Stimulated activated CD4-positive, alpha-beta T cell treated with anti-CD3 and anti-CD28 coated beads, Interleukin-4, amount 100 ng/mL, for 48 hours (primary cell): ENCODE data around the gene L3HYPDH.
A peak's percentile ranks its signal among the peaks of the same experiment; 100 is the strongest.

Source experiments
- DNase-seq, 2 donors: peaks; one replicate each; pipeline ENCODE4 v3.0.0-alpha.2; 2020; ENCODE audit warnings: low read depth in 2 of 2

Gene L3HYPDH

DNA sequence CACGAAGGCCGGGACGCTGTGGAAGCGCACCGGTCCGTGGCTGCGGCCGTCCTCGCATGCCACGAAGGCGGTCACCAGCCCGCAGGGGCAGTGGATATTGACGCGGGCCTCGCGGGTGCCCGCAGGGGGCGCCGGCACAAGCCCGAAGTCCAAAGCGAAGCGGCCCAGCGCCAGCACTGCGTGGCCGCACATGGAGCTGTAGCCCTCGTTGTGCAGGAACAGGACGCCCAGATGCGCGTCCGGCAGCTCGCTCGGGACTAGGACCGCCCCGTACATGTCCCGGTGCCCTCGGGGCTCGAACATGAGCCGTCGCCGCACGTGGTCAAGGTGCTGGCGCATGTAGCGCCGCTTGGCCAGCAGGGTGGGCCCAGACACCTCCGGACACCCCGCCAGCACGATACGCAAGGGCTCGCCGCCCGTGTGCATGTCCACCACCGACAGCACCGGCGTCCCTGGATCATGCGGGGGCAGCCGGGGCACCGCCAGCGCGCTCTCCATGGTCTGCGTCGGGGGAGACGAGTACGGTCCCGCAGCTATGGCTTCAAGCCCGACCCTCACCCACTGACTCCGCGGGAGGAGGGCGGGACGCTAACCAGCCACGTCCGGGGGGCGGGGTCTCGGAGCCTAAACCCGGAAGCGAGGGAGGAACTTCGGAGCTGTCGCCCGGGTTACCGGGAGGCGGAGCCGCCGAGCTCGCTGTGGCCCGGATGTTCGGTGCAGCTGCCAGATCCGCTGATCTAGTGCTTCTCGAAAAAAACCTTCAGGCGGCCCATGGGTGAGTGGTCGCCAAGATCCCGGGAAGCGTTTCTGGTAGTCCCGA, at the start of gene L3HYPDH, which contains the start of gene JKAMP:
L3HYPDH (minus strand) TSS at position 590 of the 820 bp plus-strand sequence; CDS start at position 498, 92 bp downstream.
JKAMP (plus strand) TSS at position 699 of the 820 bp plus-strand sequence; CDS start at position 772, 73 bp downstream.
- peak; percentile 97 to 98 for DNase-seq

DNA sequence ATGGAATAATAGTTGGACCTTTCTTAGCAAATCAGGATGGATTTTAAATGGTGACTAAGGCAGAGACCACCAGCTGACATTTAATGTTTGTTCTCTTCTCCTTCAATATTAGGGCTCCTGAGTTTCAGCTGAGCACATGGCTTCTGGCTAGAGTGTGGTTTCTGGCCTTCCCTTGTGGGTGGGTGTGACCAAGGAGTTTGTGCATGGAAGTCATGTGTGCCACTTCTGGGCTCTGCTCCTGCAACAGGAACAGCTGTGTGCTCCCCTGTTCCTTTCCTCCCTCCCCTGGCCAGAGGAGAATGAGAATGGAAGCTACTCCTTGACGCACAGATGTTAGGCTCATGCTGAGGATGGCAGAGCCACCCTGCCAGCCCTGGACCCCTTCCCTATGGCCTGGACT, 48.2 kb upstream of the L3HYPDH start:
- no peak for DNase-seq

GRCh38 chr14:59530349-59530748, 46.1 kb upstream of the L3HYPDH start:
- DNase-seq: no peak

DNA sequence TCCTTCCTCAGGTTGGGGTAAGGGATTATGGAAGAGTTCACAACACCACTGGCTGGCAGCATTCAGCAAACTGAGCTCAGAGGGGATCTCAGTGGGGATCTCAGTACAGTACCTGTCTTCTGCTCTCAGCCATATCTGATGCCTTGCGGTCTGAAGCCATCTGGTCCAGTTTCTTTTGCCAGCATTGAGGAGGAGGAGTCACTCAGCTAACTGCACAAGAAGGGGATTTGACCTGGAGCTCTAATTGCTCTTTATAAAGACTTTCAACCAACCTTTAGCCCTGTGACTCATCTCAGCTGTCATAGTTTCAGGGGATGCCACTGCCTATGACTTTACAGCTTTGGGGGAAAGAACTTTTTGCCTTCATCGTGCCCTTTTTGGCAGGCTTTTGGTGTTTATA, 45.0 kb upstream of the L3HYPDH start:
- no peak for DNase-seq

DNA sequence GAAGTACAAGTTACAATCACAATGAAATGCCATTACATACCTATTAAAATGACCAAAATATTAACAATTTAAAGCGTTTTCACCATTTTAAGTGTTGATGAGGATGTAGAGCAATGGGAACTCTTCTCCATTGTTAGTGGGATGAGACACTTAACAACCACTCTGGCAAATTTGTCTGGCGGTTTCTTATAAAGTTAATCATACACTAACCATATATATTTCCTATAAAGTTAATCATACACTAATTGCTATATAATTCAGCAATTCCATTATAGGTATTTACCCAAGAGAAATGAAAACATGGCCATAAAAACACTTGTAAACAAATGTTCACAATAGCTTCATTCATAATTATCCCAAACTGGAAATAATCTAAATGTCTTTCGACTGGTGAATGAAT, 36.0 kb upstream of the L3HYPDH start:
- DNase-seq: no peak

DNA sequence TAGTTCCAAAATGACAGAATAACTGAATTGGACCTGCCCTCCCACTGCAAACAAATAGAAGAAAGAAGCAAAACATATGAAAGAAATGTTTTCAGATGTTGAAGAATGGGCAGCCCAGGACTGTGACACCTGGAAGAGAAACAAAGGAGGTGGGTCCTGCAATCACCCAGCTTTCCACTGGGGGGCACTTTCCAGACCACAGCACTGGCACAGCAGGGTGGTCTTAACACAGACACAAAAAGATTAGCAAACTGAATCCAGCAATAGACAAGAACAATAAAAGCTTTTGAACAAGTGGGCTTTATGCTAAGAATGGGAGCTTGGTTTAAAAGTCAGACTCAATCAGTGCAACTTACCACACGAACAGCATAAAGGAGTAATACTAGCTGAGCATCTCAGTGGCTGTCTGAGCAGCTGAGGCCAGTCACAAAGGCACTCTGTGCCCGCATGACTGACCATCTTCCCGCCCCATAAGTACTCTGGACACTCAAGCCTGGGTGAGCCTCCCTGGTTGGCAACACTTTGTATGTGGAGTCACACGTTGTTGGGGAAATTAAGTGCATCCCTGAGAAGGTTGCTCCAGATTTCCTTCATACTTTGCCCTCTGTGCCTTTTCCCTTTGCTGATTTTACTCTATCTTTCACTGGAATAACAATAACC, 27.8 kb upstream of the L3HYPDH start:
- no peak for DNase-seq

GRCh38 chr14:59510966-59511365, 26.8 kb upstream of the L3HYPDH start:
- DNase-seq: no peak

DNA sequence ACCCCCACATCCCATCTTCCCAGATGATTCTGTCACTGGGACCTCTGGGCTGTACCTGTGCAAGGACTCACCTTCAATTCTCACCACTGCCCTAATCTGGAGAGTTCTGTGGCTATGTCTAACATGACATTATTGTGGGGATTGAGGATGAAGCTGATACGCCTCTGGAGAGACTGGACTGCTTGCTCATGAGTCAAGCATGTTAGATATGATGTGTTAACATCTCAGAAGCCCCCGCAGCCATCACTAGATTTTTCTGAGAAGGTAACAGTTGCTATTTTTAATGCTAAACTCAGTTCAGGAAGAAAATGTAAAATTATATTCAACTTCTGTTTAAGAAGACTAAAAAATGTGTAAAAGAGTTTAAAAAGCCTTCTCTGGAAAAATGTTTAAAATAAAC, 25.8 kb upstream of the L3HYPDH start:
- DNase-seq: no peak

- DNase-seq: no peak
Observed at GRCh38 chr14:59509101-59509500, 24.9 kb upstream of the L3HYPDH start.

- DNase-seq: no peak
Observed at GRCh38 chr14:59507752-59508103, 23.5 kb upstream of the L3HYPDH start.

DNA sequence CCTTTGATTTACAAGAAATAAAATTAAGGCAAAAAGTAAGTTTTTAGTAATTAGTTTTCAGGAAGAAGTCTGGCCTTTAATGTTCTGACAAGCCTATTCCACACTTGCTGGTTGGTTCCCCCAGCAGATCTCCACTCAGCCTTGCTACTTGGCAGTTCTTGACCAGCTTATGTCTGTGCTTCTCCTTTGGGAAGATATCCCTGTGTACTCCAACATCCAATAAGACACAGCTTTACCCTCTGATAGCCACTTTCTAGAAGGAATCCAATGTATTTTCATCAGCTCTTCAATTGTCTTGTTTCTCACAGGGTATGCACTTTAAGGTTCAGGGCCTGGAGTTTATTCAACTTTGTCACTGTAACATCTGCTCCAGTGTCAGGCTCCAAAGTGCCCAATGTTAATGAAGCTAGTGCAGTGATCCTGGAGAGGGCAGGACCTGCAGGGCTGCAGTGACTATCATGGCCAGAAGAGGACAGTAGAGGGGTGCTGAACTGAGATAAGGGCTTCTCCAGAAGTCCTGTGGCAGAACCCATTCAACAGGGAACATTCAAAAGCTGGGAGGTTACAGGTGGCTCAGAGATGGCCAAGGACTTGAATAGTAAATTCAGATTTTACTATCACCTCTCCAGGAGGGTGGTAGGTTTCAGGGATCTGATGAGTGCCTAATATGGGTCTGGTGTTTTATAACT, 23.0 kb upstream of the L3HYPDH start:
- peak; percentile 35 to 43 for DNase-seq

DNA sequence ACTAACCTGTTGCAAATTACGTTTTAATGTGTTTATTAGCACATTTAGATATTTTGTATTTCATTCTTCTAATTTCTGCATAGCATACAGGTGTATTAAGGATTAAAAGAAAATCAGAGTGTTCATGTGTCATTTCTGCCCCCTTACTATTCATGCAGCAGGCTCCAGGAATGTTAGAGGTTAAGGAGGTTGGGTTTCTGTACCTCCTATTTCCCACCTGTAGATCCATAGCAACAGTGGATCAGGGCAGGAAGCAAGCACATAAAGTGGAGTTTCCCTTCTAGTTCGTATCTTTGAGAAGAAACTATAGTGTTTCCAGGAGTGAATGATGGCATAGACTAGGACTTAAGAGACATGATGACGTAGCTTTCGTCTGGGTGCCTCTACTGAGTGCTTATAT, 19.0 kb upstream of the L3HYPDH start:
- DNase-seq: no peak

DNA sequence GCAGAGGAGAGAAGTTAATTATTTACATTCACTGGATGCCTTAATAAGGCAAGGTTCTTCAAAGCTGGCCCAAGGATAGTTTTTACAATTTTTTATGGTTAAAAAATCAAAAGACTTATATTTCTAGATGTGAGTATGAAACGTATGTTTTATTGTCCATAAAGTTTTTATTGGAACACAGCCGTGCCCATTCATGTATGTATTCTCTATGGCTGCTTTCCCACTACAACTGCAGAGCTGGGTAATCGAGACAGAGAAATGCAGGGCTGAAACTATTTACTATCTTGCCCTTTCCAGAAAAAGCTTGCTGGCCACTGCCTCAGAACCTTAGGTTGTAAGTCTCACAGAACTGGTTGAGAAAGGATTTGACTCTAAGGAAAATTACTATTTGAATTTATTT, 16.5 kb upstream of the L3HYPDH start:
- no peak for DNase-seq

GRCh38 chr14:59492384-59492783, 8.2 kb upstream of the L3HYPDH start:
- DNase-seq: no peak

DNA sequence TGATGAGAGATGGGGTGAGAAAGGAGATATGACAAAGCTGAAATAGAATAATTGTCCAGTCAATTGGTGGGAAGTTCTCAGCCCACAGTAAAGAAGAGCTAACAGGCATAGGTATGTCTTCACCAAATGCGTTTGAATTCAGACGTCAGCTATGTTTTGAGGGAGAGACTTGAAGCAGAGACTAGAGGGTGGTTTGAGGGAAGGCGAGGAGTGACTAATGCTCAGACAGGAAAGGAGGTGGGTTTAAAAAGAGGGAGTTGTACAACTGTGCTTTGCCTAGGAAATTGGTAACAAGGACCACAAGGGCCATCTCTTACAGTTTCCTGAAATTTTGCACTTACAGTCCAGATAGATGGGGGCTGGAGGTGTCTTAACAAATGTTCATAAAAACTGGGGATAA, 6.5 kb upstream of the L3HYPDH start:
- DNase-seq: no peak

DNA sequence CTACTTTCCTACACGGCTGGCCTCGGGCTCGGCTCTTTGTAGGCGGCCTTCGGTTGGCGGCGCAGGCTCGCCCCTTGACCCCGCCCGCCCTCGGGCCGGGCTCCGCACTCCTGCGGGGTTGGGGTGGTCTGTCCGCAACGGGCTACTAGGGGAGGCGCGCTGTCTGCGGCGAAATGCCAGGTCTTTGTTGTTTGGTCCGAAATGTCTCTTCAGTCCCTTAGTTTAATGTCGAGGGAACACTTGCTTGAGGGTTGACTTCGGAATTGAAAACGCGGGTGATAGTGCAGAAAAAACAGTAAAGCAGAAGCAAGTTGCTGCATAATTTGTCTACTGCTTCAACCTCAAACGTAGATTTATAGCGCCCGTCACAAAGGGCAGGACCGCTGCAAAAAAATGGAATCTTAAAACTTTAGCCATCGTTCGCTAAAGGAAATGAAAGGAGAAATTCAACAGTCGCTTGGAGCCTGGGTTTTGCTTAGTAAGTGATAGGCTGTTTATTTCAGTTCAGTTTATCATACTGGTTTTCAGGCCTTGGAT, 499 bp upstream of the L3HYPDH start:
- DNase-seq: no peak

GRCh38 chr14:59483363-59483762, 845 bp downstream of the L3HYPDH start:
- DNase-seq: no peak

DNA sequence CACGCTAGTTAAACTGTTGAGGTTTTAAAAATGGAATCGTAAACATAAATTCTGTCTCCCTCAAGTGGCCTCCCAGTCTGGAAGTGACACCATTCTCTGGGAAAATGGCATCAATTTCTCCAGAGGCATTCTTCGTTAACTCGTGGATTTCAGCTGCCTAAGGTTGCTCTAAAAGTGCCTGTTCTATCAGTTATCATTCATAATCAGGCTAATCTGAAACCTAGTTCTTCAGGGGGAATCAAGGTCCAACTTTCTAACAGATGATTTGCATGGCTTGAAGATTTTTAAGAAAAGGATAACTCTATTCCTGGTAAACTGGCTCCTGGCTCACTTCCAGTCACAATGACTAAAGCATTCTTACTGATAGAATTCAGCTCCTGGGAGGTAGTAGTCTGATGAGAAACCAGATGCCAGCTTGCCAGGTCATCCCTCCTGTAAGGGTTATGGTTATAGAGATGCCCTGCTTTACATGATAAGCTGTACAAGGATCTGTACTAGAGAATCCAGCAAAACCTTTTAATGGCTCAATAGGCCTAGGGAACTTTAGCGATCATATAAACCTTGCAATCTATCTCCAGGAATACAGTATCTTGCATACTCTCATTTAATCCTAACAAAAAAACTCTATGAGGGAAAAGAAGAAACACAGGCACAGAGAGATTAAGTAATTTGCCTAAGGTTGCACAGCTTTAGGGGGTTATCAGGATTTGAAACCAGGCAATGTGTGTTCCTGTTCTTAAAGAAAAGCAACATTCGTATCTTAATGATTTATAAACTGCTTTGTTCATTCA, 1.5 kb downstream of the L3HYPDH start:
- DNase-seq: no peak

GRCh38 chr14:59481871-59482540, 2.2 kb downstream of the L3HYPDH start:
- DNase-seq: no peak

- no peak for DNase-seq
Observed at GRCh38 chr14:59481407-59481806, 2.8 kb downstream of the L3HYPDH start.

DNA sequence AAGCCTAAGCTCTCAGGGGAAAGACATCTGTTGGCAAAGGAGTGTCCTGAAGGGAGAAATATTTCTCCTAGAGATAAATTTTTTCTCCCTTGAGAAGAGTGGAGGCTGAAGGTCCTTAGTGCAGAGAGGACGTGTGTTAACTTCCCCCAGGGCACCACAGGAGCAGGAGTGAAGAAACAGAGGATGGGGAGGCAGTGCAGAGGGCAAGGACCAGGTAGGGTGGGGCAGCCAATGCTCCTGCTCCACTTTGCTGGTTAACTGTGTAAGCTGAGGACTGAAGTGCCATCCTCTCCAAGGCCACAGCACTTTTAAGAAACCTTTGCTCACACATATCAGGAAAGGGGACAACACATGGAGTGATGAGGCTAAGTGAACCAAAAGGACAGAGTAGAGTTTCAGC, 4.0 kb downstream of the L3HYPDH start:
- DNase-seq: no peak
